SH-SY5Y (cell line): ENCODE results near the gene HINT3.

Source experiments
- GATA2 ChIP-seq: IDR thresholded peaks from 2 replicates; pipeline ENCODE4 v1.6.1; 2011; ENCODE audit warnings: mild to moderate bottlenecking, low read depth, low read length
- GATA3 ChIP-seq: IDR thresholded peaks from 2 replicates; pipeline ENCODE4 v1.6.1; 2011; ENCODE audit warnings: low read depth, mild to moderate bottlenecking, low read length, moderate library complexity

Gene HINT3

GRCh38 chr6:125979101-125979500, 22.5 kb downstream of the HINT3 start:
- TF ChIP-seq GATA2 (no peak), GATA3 (no peak)

GRCh38 chr6:125981571-125982185, 25.1 kb downstream of the HINT3 start:
- TF ChIP-seq GATA2 = no peak
- no peak for TF ChIP-seq GATA3

GRCh38 chr6:125983246-125983945, 26.8 kb downstream of the HINT3 start:
- TF ChIP-seq GATA2 (no peak), GATA3 (no peak)

GRCh38 chr6:125984311-125984710, 27.7 kb downstream of the HINT3 start:
- TF ChIP-seq GATA3 (no peak), GATA2 (no peak)

- TF ChIP-seq GATA2 (no peak), GATA3 (no peak)
Measured at GRCh38 chr6:125985522-125985921, 29.0 kb downstream of the HINT3 start.

- no peak for TF ChIP-seq GATA3
- TF ChIP-seq GATA2 = no peak
Measured at GRCh38 chr6:125985979-125986300, 29.4 kb downstream of the HINT3 start.

GRCh38 chr6:125986301-125987025, 29.9 kb downstream of the HINT3 start, which contains the start of gene TRMT11:
Gene TRMT11 (plus strand): TSS chr6:125986540. CDS start chr6:125986551, 11 bp downstream.
- TF ChIP-seq GATA2 = no peak
- no peak for TF ChIP-seq GATA3

GRCh38 chr6:125987026-125987617, 30.6 kb downstream of the HINT3 start:
- TF ChIP-seq GATA3 (no peak), GATA2 (no peak)

- TF ChIP-seq GATA3 (no peak), GATA2 (no peak)
Measured at GRCh38 chr6:125988280-125988679, 31.7 kb downstream of the HINT3 start.

GRCh38 chr6:125989631-125990030, 33.1 kb downstream of the HINT3 start:
- no peak for TF ChIP-seq GATA2
- no peak for TF ChIP-seq GATA3

GRCh38 chr6:125991653-125992052, 35.1 kb downstream of the HINT3 start:
- TF ChIP-seq GATA3 = no peak
- TF ChIP-seq GATA2 = no peak

- no peak for TF ChIP-seq GATA2
- no peak for TF ChIP-seq GATA3
Measured at GRCh38 chr6:125994670-125995488, 38.3 kb downstream of the HINT3 start.

- TF ChIP-seq GATA2 (no peak), GATA3 (no peak)
Measured at GRCh38 chr6:125995972-125996580, 39.5 kb downstream of the HINT3 start.
